Right renal pelvis (tissue), 4 donors: ENCODE results near the gene MC2R. TPM values are rescaled to one million over a fixed set of nuclear protein-coding genes. Genes with fewer than 3 reads are reported as not detected.

Source experiments
- polyA plus RNA-seq, 4 donors: library from polyadenylated mRNA; unstranded; fragments of 120-200 nt; gene quantifications; one replicate each; pipeline ENCODE4 v1.2.1, GENCODE V29; 2013; ENCODE audit not compliant: insufficient read length in 4 of 4

MC2R gene
- polyA plus RNA-seq, 4 donors: not detected

Other genes with a start within 250 kb of the MC2R start
- gene FAM210A, start 189.0 kb downstream of the MC2R start, polyA plus RNA-seq: 10 to 100 TPM; 20.5 to 23.5 (median 22.3) TPM
- gene RNMT, start 188.9 kb downstream of the MC2R start, polyA plus RNA-seq: 10 to 100 TPM; 50.4 to 60.0 (median 54.8) TPM
- under 1 TPM; 0.16 to 0.24 (median 0.18) TPM for gene MC5R, start 91.4 kb downstream of the MC2R start, polyA plus RNA-seq
- gene ZNF519, start 216.9 kb upstream of the MC2R start, polyA plus RNA-seq: 10 to 100 TPM in 3 of 4 donors, 1 to 10 TPM in 1; 9.9 to 14.0 (median 12.0) TPM